K562 (cell line): Measurements from ENCODE around the gene ABR.

ENCODE experiments used
- CTCF ChIP-seq, 3 experiments: IDR thresholded peaks in 2 of 3; conservative IDR thresholded peaks in 1 of 3; 2 replicates each; pipeline ENCODE4 v1.5.1; 2011 to 2012; ENCODE audit warnings: low read length in 3 of 3, mild to moderate bottlenecking in 3 of 3, control low read depth in 2 of 3, improper control_type of control experiment in 1 of 3, inconsistent platforms in 1 of 3, low read depth in 1 of 3, mixed read lengths in 1 of 3, moderate library complexity in 1 of 3; ENCODE audit not compliant: insufficient read depth in 2 of 3
- YY1 ChIP-seq, 3 experiments: IDR thresholded peaks; 2 replicates each; pipeline ENCODE4 v1.6.1; 2011; ENCODE audit warnings: low read length in 2 of 3, mild to moderate bottlenecking in 2 of 3, moderate library complexity in 2 of 3, borderline replicate concordance in 1 of 3, control low read depth in 1 of 3, low read depth in 1 of 3; ENCODE audit not compliant: insufficient read depth in 3 of 3, insufficient replicate concordance in 2 of 3, control insufficient read depth in 1 of 3, insufficient read length in 1 of 3; ENCODE audit errors: extremely low read depth in 1 of 3

- TF ChIP-seq CTCF (IDR thresholded peaks at IDR 0.05 in 2 of 3, conservative IDR thresholded peaks at IDR 0.05 in 1 of 3; ENCODE audit: insufficient read depth in 2 of 3, low read depth in 1 of 3, low read length in 3 of 3) (no peak), YY1 (IDR thresholded peaks at IDR 0.05; ENCODE audit: borderline replicate concordance in 1 of 3, control insufficient read depth in 1 of 3, extremely low read depth in 1 of 3, insufficient read depth in 3 of 3, insufficient read length in 1 of 3, insufficient replicate concordance in 2 of 3, low read depth in 1 of 3, low read length in 2 of 3) (no peak)
Observed at GRCh38 chr17:1067282-1067956, 112.4 kb downstream of the ABR start.
